LNCaP clone FGC (cell line): ENCODE results near the gene ECM1.
A peak's percentile ranks its signal among the peaks of the same experiment; 100 is the strongest.

Experiments used
- DNase-seq: peaks from one replicate; pipeline ENCODE4 v3.0.0-alpha.2; 2011; ENCODE audit warnings: low read depth
- H3K4me3 ChIP-seq: 2 replicates; pipeline ENCODE4 v1.5.1; 2011; ENCODE audit warnings: mild to moderate bottlenecking, low read depth, low read length, control low read depth
- TF ChIP-seq, protein P1 (sequence below): IDR thresholded peaks from 2 replicates; pipeline ENCODE4 v1.5.1; 2012; ENCODE audit warnings: mild to moderate bottlenecking; ENCODE audit not compliant: control insufficient read depth, insufficient read depth; ENCODE audit errors: extremely low read depth

The ECM1 gene

DNA sequence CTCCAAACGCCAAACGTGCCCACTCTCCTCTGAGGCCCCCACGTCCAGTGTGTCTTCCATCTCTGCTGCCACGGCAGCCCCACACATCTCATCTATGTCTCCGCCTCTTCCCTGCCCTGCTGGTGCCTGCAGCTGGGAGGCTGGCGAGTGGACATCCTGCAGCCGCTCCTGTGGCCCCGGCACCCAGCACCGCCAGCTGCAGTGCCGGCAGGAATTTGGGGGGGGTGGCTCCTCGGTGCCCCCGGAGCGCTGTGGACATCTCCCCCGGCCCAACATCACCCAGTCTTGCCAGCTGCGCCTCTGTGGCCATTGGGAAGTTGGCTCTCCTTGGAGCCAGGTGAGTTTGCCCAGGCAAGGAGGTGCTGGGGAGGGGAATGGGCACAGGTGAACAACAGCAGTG, 49.9 kb downstream of the ECM1 start:
- no peak for DNase-seq
- TF ChIP-seq, protein P1, sequence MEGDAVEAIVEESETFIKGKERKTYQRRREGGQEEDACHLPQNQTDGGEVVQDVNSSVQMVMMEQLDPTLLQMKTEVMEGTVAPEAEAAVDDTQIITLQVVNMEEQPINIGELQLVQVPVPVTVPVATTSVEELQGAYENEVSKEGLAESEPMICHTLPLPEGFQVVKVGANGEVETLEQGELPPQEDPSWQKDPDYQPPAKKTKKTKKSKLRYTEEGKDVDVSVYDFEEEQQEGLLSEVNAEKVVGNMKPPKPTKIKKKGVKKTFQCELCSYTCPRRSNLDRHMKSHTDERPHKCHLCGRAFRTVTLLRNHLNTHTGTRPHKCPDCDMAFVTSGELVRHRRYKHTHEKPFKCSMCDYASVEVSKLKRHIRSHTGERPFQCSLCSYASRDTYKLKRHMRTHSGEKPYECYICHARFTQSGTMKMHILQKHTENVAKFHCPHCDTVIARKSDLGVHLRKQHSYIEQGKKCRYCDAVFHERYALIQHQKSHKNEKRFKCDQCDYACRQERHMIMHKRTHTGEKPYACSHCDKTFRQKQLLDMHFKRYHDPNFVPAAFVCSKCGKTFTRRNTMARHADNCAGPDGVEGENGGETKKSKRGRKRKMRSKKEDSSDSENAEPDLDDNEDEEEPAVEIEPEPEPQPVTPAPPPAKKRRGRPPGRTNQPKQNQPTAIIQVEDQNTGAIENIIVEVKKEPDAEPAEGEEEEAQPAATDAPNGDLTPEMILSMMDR: no peak
- no peak overlapping the region for H3K4me3 ChIP-seq

DNA sequence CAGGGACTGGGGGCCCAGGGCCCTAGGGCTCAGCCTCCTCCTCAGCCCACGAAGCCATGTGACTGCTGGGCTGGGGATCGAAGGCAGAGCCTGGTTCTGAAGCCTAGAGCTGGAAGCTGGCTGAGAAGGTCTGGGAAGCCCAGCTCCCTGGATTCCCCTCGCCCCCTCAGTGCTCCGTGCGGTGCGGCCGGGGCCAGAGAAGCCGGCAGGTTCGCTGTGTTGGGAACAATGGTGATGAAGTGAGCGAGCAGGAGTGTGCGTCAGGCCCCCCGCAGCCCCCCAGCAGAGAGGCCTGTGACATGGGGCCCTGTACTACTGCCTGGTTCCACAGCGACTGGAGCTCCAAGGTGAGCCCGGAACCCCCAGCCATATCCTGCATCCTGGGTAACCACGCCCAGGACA, 50.4 kb downstream of the ECM1 start:
- no peak overlapping the region for H3K4me3 ChIP-seq
- TF ChIP-seq, protein P1: no peak
- DNase-seq: no peak

DNA sequence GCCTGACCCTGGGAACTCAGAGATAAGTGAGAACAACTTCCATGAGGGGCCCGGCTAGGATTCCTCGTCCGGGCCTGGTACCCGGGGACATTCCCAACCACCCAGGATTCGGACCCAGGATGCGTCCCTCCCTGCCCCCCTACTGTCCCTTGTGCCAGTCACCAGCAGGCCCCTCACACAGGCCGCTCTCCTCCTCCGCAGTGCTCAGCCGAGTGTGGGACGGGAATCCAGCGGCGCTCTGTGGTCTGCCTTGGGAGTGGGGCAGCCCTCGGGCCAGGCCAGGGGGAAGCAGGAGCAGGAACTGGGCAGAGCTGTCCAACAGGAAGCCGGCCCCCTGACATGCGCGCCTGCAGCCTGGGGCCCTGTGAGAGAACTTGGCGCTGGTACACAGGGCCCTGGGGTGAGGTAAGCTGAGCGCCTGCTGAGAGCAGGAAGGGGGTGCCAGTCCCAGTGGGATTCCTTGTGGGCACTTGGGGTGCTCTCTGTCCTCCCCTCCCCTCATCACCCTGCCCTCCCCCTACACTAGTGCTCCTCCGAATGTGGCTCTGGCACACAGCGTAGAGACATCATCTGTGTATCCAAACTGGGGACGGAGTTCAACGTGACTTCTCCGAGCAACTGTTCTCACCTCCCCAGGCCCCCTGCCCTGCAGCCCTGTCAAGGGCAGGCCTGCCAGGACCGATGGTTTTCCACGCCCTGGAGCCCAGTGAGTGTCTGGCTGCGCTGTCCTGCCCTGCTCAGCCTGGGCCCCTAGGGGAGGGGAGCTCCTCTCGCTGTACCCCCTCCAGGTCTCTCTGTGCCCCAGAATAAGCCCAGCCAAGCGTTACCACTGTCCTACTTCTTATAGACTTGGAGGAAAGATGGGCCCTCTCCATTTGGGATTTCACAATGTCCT, 51.1 kb downstream of the ECM1 start:
- TF ChIP-seq, protein P1: no peak
- no peak for DNase-seq

DNA sequence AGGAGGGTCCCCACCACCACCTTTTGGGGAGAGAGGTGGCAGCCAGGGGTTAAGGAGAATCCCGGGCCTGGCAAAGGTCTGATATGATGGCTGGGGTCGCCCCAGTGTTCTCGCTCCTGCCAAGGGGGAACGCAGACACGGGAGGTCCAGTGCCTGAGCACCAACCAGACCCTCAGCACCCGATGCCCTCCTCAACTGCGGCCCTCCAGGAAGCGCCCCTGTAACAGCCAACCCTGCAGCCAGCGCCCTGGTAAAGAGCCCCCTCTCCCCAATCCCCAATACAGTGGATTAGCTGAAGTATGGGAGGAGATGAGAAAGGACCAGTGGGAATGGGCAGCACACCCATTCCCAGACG, 51.7 kb downstream of the ECM1 start:
- H3K4me3 ChIP-seq: no peak overlapping the region
- no peak for DNase-seq
- TF ChIP-seq, protein P1: no peak

More for the DNA sequence above, 51.1 kb downstream of the ECM1 start:
- no peak overlapping the region for H3K4me3 ChIP-seq

DNA sequence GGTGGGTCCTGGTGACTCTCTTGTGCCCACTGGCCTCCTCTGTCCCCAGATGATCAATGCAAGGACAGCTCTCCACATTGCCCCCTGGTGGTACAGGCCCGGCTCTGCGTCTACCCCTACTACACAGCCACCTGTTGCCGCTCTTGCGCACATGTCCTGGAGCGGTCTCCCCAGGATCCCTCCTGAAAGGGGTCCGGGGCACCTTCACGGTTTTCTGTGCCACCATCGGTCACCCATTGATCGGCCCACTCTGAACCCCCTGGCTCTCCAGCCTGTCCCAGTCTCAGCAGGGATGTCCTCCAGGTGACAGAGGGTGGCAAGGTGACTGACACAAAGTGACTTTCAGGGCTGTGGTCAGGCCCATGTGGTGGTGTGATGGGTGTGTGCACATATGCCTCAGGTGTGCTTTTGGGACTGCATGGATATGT, 52.1 kb downstream of the ECM1 start:
- TF ChIP-seq, protein P1: peak; percentile 90
- no peak for DNase-seq
- no peak overlapping the region for H3K4me3 ChIP-seq

DNA sequence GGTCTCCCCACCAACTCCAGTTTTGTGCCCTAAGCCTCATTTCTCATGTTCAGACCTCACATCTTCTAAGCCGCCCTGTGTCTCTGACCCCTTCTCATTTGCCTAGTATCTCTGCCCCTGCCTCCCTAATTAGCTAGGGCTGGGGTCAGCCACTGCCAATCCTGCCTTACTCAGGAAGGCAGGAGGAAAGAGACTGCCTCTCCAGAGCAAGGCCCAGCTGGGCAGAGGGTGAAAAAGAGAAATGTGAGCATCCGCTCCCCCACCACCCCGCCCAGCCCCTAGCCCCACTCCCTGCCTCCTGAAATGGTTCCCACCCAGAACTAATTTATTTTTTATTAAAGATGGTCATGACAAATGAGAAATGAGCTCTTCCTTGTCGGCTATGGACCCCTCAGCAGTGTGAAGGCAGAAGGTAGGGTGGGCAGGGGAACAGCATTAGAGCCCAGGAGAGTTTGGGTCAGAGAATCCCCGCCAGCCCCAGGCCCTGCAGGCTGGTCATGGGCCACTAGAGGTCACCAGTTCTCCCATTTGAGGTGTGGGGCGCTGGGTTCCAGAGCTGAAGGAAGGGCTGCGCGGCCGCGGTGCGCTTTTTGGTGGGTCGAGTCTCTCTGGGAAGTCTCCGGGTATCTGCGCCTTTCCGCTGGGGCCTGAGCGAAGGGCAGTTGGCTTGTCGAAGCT, 52.8 kb downstream of the ECM1 start:
- H3K4me3 ChIP-seq: peak overlapping the region; percentile 51
- TF ChIP-seq, protein P1: peak; percentile 87
- DNase-seq: no peak
